SK-N-DZ (cell line): ENCODE results near the gene CHP2.

Source experiments
- DNase-seq: peaks from one replicate; pipeline ENCODE4 v3.0.0-alpha.2; 2015; ENCODE audit warnings: low spot score

Gene CHP2

GRCh38 chr16:23807028-23807427 lies 52.2 kb downstream of the CHP2 start:
- DNase-seq, result no peak
